Smooth muscle cell of the brain vasculature (primary cell): ENCODE data around the gene FN1.

Experiments
- DNase-seq: peaks from one replicate; pipeline ENCODE4 v3.0.0-alpha.2; 2012; ENCODE audit warnings: low read depth, low spot score

Gene FN1

GRCh38 chr2:215407061-215407460, 28.8 kb downstream of the FN1 start:
- DNase-seq, result no peak

GRCh38 chr2:215405722-215406581, 29.9 kb downstream of the FN1 start:
- no peak for DNase-seq

GRCh38 chr2:215404348-215405012, 31.4 kb downstream of the FN1 start:
- DNase-seq, result no peak

- no peak for DNase-seq
Observed at GRCh38 chr2:215403441-215404347, 32.2 kb downstream of the FN1 start.

- DNase-seq, result no peak
Observed at GRCh38 chr2:215401896-215402379, 33.9 kb downstream of the FN1 start.

- no peak for DNase-seq
Observed at GRCh38 chr2:215399067-215399716, 36.7 kb downstream of the FN1 start.

- no peak for DNase-seq
Observed at GRCh38 chr2:215397632-215398341, 38.1 kb downstream of the FN1 start.

- no peak for DNase-seq
Observed at GRCh38 chr2:215396595-215397313, 39.1 kb downstream of the FN1 start.

- no peak for DNase-seq
Observed at GRCh38 chr2:215395687-215396460, 40.0 kb downstream of the FN1 start.

- DNase-seq, result no peak
Observed at GRCh38 chr2:215394102-215394805, 41.6 kb downstream of the FN1 start.

GRCh38 chr2:215392687-215393270, 43.1 kb downstream of the FN1 start:
- DNase-seq, result no peak

GRCh38 chr2:215392164-215392563, 43.7 kb downstream of the FN1 start:
- DNase-seq, result no peak

- DNase-seq, result no peak
Observed at GRCh38 chr2:215391531-215391930, 44.3 kb downstream of the FN1 start.

- no peak for DNase-seq
Observed at GRCh38 chr2:215390550-215390913, 45.3 kb downstream of the FN1 start.

- DNase-seq, result no peak
Observed at GRCh38 chr2:215388002-215388728, 47.7 kb downstream of the FN1 start.

- DNase-seq, result no peak
Observed at GRCh38 chr2:215386566-215386965, 49.3 kb downstream of the FN1 start.

- no peak for DNase-seq
Observed at GRCh38 chr2:215384710-215385109, 51.2 kb downstream of the FN1 start.
